ENCODE measurements around the gene PTBP2. TPM values are rescaled to one million over a fixed set of nuclear protein-coding genes. Genes with fewer than 3 reads are reported as not detected.

PTBP2 gene
- total and polyA plus RNA-seq, 3 donors from 2014 or later, result 41.0 to 109 (median 61.4) TPM

DNA sequence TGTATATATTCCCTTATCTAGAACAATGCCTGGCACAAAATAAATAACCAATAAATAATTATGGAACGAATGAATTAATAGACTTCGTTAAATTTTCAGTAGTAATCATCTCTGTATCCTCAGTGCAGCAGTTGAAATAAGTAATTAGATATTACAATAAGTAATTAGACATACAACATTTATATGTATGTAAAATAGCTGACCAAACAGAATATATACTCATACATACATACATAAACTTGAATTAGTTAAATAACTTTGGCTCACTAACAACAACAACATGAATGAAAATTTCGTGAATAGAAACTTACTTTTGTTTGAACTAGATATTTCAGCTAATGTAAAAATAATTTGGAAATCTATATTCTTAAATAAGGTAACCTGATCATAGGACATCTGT, 14.6 kb upstream of the PTBP2 start:
- H3K27ac ChIP-seq, result no peak overlapping the region
- no peak for DNase-seq
- H3K9me3 ChIP-seq, result no peaks in the 10 kb centered on the region
- no peak overlapping the region for H3K4me3 ChIP-seq
- H3K27me3 ChIP-seq, result no peaks in the 10 kb centered on the region
- intact Hi-C loops (cut with DNase I; ENCODE audit: low total_unique reads), result no loop called here
- 84 to 92% methylated on average over 3 of the region's 3 CpGs for WGBS, 2 donors
- H3K36me3 ChIP-seq (ENCODE audit: low read depth, missing control alignments), result no peaks in the 10 kb centered on the region
- no peaks in the 10 kb centered on the region for H3K4me1 ChIP-seq
- no peak for TF ChIP-seq POLR2A (IDR thresholded peaks at IDR 0.05)
- TF ChIP-seq, protein P1, sequence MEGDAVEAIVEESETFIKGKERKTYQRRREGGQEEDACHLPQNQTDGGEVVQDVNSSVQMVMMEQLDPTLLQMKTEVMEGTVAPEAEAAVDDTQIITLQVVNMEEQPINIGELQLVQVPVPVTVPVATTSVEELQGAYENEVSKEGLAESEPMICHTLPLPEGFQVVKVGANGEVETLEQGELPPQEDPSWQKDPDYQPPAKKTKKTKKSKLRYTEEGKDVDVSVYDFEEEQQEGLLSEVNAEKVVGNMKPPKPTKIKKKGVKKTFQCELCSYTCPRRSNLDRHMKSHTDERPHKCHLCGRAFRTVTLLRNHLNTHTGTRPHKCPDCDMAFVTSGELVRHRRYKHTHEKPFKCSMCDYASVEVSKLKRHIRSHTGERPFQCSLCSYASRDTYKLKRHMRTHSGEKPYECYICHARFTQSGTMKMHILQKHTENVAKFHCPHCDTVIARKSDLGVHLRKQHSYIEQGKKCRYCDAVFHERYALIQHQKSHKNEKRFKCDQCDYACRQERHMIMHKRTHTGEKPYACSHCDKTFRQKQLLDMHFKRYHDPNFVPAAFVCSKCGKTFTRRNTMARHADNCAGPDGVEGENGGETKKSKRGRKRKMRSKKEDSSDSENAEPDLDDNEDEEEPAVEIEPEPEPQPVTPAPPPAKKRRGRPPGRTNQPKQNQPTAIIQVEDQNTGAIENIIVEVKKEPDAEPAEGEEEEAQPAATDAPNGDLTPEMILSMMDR (IDR thresholded peaks at IDR 0.05), result no peak

GRCh38 chr1:96708482-96708881, 13.1 kb upstream of the PTBP2 start:
- no peaks in the 10 kb centered on the region for H3K27me3 ChIP-seq
- no peaks in the 10 kb centered on the region for H3K4me1 ChIP-seq
- H3K9me3 ChIP-seq, result no peaks in the 10 kb centered on the region
- no peak for DNase-seq
- intact Hi-C loops (cut with DNase I; ENCODE audit: low total_unique reads), result no loop called here
- H3K36me3 ChIP-seq (ENCODE audit: low read depth, missing control alignments), result no peaks in the 10 kb centered on the region
- no peak overlapping the region for H3K27ac ChIP-seq
- TF ChIP-seq, protein P1 (IDR thresholded peaks at IDR 0.05), result no peak
- TF ChIP-seq POLR2A (IDR thresholded peaks at IDR 0.05), result no peak
- WGBS, 2 donors, result 68 to 69% methylated on average over 4 of the region's 4 CpGs
- no peak overlapping the region for H3K4me3 ChIP-seq

- Histone ChIP-seq H3K9me3 (no peaks in the 10 kb centered on the region), H3K4me3 (no peak overlapping the region), H3K4me1 (no peaks in the 10 kb centered on the region), H3K36me3 (ENCODE audit: low read depth, missing control alignments) (no peaks in the 10 kb centered on the region), H3K27me3 (no peaks in the 10 kb centered on the region), H3K27ac (no peak overlapping the region)
- TF ChIP-seq, protein P1 (IDR thresholded peaks at IDR 0.05), result no peak
- no peak for TF ChIP-seq POLR2A (IDR thresholded peaks at IDR 0.05)
- WGBS, 2 donors, result 87 to 92% methylated on average over 4 of the region's 4 CpGs
- intact Hi-C loops (cut with DNase I; ENCODE audit: low total_unique reads), result no loop called here
- no peak for DNase-seq
Measured at GRCh38 chr1:96710708-96711477, 10.7 kb upstream of the PTBP2 start.

DNA sequence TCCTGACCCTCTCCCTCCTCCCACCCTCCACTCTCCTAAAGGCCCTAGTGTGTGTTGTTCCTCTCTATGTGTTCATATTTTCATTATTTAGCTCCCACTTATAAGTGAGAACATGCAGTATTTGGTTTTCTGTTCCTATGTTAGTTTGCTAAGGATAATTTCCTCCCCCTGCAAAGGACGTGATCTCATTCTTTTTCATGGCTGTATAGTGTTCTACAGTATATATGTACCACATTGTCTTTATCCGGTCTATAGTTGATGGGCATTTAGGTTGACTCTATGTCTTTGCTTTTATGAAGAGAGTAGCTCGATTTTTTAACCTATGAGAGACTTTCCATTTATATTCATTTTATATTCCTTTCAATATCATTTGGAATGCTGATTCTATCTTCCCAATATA, 7.9 kb upstream of the PTBP2 start:
- H3K9me3 ChIP-seq, result no peaks in the 10 kb centered on the region
- H3K4me1 ChIP-seq, result no peaks in the 10 kb centered on the region
- no peak overlapping the region for H3K27ac ChIP-seq
- no peaks in the 10 kb centered on the region for H3K36me3 ChIP-seq (ENCODE audit: low read depth, missing control alignments)
- H3K27me3 ChIP-seq, result no peaks in the 10 kb centered on the region
- no peak for TF ChIP-seq POLR2A (IDR thresholded peaks at IDR 0.05)
- TF ChIP-seq, protein P1 (IDR thresholded peaks at IDR 0.05), result no peak
- intact Hi-C loops (cut with DNase I; ENCODE audit: low total_unique reads), result no loop called here
- DNase-seq, result no peak
- 91 to 93% methylated on average over 3 of the region's 3 CpGs for WGBS, 2 donors
- no peak overlapping the region for H3K4me3 ChIP-seq

DNA sequence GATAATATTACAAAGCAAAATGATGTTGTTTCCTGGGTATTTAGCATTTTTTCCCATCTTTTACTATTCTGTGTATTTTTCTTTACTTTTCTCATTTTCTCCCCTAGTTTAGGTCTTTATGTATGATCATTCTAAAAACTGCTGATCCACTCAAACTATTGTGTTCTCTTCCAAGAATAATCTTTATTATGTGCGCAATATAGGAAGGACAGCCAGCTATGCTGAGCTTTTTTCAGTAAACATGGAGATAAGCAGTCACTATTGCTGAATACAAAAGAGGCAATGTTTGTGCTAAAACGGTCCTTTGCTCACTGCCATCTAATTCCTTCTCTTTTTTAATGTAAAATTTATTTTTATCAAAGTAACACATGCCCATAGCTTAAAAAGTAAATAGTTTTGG, 6.7 kb upstream of the PTBP2 start:
- 69 to 79% methylated on average over 2 of the region's 2 CpGs for whole genome bisulfite sequencing, 2 donors
- DNase-seq, result no peak
- Histone ChIP-seq H3K4me1 (no peaks in the 10 kb centered on the region), H3K36me3 (ENCODE audit: low read depth, missing control alignments) (no peaks in the 10 kb centered on the region), H3K4me3 (no peak overlapping the region), H3K27ac (no peak overlapping the region), H3K9me3 (no peaks in the 10 kb centered on the region), H3K27me3 (no peaks in the 10 kb centered on the region)
- intact Hi-C loops (cut with DNase I; ENCODE audit: low total_unique reads), result no loop called here
- TF ChIP-seq, protein P1 (IDR thresholded peaks at IDR 0.05), result no peak
- no peak for TF ChIP-seq POLR2A (IDR thresholded peaks at IDR 0.05)

Data from testis (tissue), 3 donors.